ENCODE measurements around the gene BRIP1.
"Not testable (repeated sequence)": the region's sequence is repeated elsewhere in the genome, so short reads cannot be mapped to it uniquely, and the experiment has no call there.

The BRIP1 gene

DNA sequence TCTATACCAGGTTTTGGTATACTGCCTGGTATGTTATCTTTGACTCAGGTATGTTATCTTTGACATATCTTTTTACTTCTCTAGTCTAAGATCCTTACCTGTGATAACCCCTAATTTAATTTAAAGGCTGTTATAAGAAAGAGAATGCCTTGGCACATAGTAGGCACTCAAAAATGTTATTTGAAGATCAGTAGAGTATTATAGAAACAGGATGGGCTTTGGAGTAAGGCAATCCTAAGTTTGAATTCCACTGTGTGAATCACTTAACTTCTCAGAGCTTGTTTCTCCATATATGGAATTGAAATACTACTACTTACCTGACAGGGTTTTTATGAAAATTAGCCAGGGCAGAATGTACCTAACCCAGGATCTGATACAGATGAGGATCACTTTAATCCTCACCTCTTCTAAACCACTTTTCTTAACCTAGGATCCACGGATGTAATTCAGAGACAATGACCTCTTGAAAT lies 1.2 kb downstream of the BRIP1 start:
- DNase-seq = no peak

DNA sequence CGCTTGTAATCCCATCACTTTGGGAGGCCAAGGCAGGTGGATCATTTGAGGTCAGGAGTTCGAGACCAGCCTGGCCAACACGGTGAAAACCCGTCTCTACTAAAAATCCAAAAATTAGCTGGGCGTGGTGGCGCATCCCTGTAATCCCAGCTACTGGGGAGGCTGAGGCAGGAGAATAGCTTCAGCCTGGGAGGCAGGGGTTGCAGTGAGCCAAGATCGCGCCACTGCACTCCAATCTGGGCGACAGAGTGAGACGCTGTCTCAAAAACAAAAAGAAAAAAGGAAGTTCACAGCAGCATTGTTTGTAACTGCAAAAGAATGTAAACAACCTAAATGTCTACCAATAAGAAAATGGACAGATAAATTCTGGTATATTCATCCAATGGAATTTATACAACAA lies 2.9 kb downstream of the BRIP1 start:
- not testable (repeated sequence) for DNase-seq

DNA sequence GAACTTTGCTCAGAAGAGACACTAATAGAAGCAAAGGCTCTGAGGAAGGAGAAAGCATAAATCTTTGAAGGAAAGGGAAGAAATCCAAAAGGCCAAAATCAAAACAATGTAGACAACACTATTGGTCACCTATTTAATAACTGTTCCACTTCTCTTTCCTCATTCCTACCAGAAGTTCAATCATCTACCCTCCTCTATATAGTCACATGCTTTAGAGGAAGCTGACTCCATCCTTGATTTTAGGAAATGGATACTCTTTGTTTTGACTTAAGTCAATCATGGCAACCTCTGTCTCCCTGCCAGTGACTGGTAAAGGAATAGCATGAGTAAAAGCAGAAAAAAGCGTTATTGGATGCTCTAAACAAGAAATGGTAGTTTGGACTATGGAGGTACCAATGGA lies 7.3 kb downstream of the BRIP1 start:
- no peak for DNase-seq

DNA sequence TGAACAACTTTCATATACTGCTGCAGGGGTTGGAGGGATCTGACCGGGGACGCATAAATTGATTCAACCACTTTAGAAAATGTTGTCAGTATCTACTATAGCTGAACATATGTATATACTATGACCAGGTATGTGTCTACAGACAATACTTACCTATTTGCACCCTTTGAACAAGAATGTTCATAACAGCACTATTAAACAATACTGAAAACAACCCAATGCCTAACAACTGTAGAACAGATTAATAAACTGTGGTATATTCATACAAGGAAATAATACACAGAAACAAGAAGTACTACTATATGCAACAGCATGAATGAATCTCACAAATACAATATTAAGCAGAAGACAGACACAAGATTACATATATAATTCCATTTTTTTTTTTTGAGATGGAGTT lies 10.5 kb downstream of the BRIP1 start:
- no peak for DNase-seq

DNA sequence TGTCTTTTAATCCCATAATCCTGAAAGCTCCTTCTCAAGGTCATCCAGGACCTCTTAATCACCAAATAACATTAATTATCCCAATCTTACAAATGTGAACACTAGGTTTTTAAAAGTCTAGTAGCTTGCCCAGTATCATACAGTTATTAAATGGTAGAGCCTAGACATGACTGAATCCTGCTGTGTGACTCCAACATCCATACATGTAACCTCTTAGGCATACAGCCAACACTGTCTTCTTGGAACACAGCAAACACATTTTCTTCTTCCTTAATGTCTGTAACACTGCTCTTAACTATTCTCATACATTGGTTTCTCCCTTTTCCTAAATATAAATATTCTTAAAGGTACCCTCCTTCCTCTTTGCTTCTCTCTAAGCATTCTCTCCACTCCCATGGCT lies 13.7 kb downstream of the BRIP1 start:
- no peak for DNase-seq

DNA sequence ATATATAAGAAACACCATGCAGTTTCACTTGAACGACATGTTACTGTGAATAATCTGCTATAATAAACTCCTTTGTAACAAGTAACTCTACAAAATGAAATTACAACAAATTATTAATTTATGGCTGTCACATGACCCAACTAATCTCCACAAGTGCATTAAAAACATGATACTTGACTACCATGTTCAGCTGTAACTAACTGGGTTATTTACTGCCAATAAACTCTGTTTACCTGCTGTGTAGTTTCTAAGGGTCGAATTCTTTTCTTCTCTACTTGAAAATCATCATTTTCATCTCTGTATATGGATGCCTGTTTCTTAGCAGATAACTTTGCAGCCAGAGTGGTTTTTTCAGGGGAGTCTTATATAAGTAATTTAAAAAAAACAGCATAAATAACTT lies 14.4 kb downstream of the BRIP1 start:
- no peak for DNase-seq

DNA sequence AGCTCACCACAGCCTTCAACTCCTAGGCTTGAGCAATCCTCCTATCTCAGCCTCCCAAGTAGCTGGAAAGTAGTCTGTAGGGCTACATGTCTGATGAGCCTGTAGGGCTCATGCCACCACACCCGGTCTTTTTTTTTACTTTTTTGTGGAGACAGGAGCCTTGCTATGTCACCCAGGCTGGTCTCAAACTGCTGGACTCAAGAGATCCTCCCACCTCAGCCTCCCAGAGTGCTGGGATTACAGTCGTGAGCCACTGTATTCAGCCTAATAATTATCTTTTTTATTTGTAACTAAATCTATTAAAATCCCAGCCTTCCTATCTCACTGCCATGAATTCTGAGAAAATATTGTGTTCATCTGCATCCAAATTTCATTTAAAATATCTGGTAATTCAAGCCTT lies 15.1 kb downstream of the BRIP1 start:
- DNase-seq = no peak

DNA sequence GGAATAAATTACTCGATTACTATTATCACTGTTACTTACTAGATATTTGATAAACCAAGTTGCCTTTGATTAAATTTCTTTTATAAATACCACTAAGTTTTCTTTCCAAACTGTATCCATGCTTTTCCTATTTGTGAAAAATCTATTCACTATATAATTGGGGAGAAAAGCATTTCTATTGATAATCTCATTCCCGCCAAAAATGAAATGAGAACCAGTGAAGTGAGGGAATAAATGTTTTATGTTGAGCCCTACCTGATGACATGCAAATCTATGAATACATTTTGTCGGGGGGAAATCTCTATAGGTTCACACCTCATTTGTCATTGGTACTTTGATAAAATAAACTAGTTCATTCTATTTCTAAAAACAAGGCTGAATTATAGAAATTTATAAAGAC lies 15.7 kb downstream of the BRIP1 start:
- no peak for DNase-seq

DNA sequence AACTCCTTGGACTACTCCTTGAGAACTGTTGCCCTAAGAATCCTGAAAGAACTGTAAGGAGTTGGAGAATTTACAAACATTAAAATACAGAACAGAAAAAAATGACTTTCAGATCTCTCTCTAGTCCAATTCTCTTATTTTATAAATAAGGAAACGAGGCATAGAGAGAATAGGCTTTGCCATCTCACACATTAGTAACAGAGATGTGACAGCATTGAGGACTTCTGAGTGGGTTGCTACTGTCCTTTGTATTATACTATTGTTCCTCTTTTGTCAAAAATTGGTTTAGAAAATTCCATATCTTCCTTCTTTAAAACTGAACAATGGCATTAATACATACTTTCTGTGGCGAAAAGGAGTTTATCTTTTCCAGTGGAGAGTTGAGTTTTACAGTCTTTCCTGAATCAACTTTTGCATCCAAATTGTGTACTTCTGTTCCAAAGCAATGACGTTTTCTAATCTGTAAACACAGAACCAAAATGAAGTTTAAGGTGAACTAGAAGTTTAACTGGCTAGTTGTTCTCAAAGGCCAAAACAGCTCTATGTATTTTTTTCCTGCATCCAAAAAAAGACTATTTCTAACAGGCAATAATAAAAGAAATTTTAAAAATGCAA lies 16.5 kb downstream of the BRIP1 start:
- DNase-seq = no peak

DNA sequence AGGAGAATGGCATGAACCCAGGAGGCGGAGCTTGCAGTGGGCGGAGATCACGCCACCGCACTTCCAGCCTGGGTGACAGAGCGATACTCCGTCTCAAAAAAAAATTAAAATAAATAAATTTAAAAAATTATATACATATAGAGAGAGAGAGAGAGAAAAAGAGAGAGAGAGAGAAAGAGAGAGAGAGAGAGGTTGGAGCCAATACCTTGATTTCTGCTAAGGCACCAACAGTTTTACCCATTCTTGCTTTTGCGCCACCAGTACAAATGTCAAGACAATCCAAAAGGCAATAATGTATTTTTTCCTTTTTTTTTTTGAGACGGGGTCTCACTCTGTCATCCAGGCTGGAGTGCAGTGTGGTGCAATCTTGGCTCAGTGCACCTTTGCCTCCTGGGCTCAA lies 17.2 kb downstream of the BRIP1 start:
- no peak for DNase-seq

DNA sequence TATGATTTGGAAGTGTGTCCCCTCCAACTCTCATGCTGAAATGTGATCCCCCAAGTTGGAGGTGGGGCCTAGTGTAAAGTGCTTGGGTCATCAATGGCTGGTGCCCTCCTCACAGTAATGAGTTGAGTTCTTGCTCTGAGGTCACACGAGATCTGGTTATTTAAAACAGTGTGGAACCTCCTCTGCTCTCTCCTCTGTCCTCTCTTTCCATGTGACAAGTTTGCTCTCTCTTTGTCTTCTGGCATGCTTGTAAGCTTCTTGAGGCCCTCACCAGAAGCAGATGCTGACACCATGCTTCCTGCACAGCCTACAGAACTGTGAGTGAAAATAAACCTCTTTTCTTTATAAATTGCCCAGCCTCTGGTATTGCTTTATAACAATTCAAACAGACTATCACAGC lies 19.9 kb downstream of the BRIP1 start:
- DNase-seq = no peak

DNA sequence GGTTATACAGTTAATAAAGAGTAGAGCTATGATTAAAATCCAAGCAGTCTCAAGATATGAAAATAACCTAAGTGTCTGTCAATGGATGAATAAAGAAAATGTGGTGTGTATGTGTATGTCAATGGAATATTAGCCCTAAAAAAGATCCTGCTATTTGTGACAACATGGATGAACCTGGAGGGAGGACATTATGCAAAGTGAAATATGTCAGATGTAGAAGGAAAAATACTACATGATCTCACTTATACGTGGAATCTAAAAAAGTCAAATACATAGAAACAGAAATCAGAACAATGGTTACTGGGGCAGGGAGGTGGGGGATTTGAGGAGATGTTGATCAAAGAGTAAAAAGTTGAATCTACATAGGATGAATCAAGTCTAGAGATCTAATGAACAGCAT lies 20.4 kb downstream of the BRIP1 start:
- no peak for DNase-seq

DNA sequence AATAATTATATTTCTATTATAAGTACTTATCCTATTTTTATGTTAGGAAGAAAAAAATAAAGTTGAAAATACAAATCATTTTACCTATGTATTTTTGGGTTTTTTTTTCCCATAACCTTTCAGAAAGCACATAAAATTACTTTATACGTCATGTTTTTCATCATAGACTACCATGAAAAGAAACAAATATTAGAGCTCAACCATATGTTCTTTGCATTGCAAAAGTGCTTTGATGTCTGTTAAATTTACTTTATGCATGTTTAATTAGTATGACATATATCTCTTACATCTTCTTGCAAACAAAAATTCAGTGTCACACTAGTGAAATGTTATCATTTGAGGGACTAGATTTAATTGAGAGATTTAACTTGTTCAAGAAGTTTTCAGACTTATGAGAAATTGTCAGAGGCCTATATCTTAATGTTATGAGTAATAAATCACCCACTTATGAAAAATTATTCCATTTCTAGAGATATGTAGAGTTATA lies 24.0 kb downstream of the BRIP1 start:
- no peak for DNase-seq

DNA sequence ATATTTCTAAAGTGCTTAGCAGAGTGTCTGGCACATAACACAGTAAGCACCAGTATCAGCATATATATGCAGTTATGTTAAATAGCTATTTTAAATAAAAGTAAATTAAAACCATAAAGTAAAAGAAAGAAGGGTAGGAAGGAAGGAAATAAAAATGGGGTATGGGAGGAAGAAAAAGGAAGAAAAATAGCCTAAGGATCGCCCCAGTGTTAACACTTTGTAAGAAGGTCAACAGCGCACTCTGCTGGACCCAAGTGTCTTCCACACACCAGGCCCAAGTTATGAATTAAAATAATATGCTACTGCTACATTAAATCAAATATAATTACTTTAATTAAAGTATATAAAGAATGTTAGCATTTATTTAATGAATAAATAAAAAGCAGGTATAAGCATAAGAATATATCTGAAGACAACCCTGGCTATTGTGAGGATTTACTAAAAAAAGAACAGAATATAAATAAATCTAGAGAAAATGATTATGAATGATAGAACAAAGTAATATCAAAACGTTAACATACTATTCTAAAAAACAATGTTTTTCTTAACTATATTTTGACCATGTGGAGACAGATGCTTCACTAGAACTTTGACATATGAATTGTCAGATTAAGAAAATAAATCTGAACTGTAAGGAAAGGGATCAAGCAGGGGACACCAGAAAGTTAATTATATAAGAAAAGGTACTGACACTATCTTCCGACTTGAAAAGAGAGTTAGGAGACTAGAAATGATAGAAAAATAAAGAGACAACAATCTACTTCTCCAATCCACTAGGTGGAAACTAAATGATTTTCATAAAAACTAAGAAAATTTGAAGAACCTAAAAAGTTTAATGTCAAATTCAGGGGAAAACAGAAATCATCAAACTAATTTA lies 25.9 kb downstream of the BRIP1 start:
- DNase-seq = peak; percentile 30 to 44

DNA sequence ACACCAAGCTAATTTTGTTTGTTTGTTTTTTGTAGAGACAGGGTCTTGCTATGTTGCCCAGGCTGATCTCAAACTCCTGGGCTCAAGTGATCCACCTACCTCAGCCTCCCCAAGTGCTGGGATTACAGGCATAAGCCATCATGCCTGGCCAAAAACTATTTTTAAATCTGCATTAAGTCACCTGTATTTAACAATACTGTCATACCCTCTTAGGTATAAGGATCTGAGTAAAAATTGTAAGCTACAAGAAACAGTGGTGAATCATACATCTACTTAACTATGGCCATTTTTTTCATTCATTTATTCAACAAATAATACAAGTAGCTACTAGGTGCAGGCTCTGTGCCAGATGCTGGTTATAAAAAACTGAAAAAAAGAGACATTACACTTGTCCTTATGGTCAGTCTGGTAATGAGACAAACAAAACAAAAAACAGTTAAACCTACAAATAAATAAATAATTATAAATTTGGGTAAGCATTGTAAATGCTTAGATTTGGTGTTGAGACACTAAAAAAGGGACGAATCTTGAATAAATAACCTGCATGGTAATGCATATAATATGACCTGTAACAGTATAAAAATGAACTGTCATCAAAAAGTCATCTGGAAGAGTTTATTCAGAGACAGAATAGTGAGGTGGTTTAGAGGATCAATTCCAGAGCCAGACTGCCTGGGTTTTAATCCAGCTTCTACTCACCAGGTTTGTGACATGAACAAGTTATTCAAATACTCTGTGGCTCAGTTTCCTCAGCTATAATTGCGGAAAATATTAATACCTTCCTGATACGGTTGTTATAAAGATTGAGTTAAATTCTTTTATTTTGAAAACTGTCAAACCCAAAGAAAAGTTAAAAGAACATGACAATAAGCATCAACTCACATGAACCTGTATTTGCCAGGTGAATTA lies 26.8 kb downstream of the BRIP1 start:
- DNase-seq = no peak

DNA sequence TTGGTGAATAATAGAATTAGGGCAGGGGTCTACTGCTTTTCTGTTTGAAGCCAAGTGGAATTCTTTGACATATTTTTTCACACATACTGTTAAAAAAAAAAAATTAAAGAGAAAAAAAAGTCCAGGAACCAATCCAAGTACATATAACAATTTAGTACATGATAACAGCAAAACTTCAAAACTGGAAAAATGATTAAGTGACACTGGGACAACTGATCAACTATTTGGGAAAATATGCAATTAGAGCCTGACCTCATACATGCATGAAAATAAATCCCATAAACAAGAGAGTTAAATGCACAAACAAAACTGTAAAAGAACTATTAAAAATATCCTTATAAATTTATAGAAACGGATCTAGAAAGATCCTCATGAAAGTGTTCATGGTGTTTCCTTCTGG lies 27.7 kb downstream of the BRIP1 start:
- no peak for DNase-seq

DNA sequence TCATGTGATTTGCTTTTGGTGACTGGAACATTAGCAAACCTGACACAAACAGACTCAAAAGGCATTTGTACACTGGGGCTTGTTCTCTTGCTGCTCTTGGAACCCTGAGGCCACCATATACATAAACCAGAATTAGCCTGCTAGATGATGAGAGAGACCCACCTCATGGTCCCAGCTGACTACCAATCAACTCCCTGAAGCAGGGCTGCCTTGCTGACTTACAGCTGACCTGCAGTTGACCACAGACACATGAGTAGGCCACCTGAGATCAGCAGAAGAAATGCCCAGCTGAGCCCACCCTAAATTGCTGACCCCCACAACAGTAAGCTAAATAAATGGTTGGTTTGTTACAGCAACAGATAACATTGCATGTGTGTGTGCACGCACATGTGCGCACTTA lies 28.7 kb downstream of the BRIP1 start:
- DNase-seq = no peak

DNA sequence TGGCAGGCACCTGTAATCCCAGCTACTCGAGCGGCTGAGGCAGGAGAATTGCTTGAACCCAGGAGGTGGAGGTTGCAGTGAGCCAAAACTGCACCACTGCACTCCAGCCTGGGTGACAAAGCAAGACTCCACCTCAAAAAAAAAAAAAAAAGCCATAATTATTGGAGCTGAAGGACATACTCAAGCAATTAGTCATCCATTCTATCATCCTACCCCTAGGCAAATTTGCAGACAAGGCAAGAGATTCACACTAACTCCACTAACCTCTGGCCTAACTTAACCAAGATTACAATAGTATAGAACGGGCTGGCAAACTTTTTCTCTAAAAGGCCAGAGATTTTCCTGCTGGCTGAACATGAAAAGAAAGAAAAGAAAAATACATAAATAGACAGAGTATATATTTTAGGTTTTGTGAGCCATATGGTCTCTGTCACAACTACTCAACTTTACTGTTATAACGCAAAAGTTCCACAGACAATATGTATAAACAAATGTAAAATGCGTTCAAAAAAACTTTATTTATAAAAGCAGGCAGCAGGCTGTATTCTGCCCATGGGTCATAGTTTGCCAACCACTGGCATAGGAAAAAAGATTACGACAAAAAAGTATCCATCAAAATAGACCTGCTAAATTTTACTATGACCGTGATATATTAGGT lies 29.7 kb downstream of the BRIP1 start:
- no peak for DNase-seq

DNA sequence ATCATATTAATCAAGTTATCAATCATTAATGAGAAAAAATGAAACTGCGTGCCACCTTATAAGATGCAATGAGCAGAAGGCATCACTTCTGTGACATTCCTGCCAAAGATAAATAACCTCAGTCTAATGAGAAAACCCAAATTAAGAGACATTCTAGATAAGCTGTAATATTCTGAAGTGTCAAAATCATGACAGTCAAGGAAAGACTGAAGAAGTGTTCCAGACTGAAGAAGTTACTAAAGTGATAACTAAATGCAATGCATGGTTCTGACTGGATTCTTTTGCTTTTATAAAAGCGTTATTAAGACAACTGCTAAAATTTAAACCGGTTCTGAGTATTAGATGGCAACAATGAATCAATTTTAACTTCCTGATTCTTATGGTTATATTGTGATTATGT lies 30.9 kb downstream of the BRIP1 start:
- DNase-seq = no peak

DNA sequence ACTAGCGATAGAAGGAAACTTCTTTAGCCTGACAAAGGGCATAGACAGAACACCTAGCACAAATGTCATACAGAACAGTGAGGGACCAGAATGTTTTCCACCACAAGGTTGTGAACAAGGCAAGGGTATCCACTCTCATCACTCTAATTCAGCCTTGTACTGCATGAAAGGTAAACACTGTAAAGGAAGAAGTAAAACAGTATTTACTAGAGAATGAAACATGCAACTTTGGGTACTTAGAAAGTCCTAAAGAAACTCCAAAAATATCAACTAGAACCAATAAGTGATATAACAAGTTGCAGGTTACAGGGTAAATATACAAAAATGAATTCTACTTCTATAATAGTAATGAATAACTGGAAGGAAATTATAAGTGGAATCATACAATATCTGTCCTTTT lies 32.2 kb downstream of the BRIP1 start:
- DNase-seq = no peak

DNA sequence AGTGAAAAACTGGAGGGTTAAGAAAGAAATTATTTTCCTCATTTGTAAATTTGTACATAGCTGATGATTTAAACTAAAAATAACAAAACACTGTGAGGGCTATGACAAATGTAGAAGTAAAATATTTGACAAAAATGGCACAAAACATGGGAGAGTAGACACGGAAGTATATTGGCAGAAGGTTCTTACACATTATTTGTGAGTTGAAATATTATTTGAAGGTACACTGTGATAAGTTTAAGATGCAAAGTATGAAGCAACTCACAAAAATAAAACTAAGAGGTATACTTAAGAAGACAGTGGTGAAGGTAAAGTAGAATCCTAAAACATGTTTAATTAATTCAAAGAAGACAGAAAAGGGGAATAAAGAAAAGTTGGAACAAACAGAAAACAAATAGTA lies 34.6 kb downstream of the BRIP1 start:
- no peak for DNase-seq

DNA sequence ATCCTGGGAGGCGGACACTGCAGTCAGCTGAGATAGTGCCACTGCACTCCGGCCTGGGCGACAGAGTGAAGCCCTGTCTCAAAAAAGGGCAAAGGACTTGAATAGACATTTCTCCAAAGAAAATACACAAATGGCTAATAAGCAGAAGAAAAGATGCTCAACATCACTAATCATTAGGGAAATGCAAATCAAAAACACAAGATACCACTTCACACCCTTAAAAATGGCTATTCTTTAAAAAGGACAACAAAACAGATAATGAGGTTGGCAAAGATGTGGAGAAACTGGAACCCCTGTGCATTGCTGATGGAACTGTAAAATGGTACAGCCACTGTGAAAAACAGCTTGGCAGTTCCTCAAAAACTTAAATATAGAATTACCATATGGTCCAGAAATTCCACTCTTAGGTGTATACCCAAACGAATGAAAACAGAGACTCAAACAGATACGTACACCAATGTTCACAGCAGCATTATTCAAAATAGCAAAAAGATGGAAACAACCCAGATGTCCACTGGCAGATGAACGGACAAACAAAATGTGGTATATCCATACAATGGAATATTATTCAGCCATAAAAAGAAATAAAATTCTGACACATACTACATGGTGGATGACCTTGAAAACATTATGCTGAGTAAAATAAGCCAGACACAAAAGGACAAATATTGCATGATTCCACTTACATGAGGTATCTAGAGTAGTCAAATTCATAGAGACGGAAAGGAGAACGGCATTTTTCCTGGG lies 35.5 kb downstream of the BRIP1 start:
- no peak for DNase-seq
